Esophagus muscularis mucosa (tissue), 4 donors: ENCODE results near the gene WNT8A. TPM values are rescaled to one million over a fixed set of nuclear protein-coding genes. Genes with fewer than 3 reads are reported as not detected.

Experiments
- DNase-seq: peaks from one replicate; pipeline ENCODE4 v3.0.0-alpha.2; 2017; ENCODE audit errors: extremely low spot score
- H3K27ac ChIP-seq, 4 donors: fragments of 200-600 bp; sonication (generic); replicated peaks in 1 of 4; 1 replicate in 3 of 4; 2 replicates in 1 of 4; pipeline ENCODE4 v1.5.1; 2016 to 2019; ENCODE audit warnings: mild to moderate bottlenecking in 1 of 4
- H3K27me3 ChIP-seq, 4 donors: fragments of 200-600 bp; sonication (generic); one replicate each; pipeline versions ENCODE4 v1.5.1 to v1.6.0; 2016 to 2019
- H3K36me3 ChIP-seq, 4 donors: fragments of 200-600 bp; sonication (generic); one replicate each; pipeline ENCODE4 v1.5.1; 2016 to 2019
- H3K4me1 ChIP-seq, 4 donors: fragments of 200-600 bp; sonication (generic); one replicate each; pipeline ENCODE4 v1.5.1; 2016 to 2019
- H3K4me3 ChIP-seq, 4 donors: fragments of 200-600 bp; sonication (generic); 1 replicate in 2 of 4; 2 replicates in 2 of 4; pipeline ENCODE4 v1.5.1; 2016 to 2019; ENCODE audit warnings: mild to moderate bottlenecking in 4 of 4, moderate library complexity in 1 of 4
- H3K9me3 ChIP-seq, 4 donors: fragments of 200-600 bp; sonication (generic); 1 replicate in 3 of 4; 2 replicates in 1 of 4; pipeline ENCODE4 v1.5.1; 2016 to 2019
- CTCF ChIP-seq, 3 experiments: fragments of 200-600 bp in 2 of 3; fragments of 450-650 bp in 1 of 3; sonication (generic) in 2 of 3; IDR thresholded peaks; one replicate each; pipeline ENCODE4 v1.5.1; 2017 to 2019; ENCODE audit warnings: antibody characterized with exemption in 3 of 3, mild to moderate bottlenecking in 2 of 3, moderate library complexity in 1 of 3
- EP300 ChIP-seq: sonication (generic); formaldehyde crosslinking; IDR thresholded peaks from one replicate; pipeline ENCODE4 v1.6.1; 2017; ENCODE audit warnings: antibody characterized with exemption
- POLR2A ChIP-seq: fragments of 450-650 bp; IDR thresholded peaks from one replicate; pipeline ENCODE4 v1.6.1; 2017; ENCODE audit warnings: antibody characterized with exemption, moderate library complexity, mild to moderate bottlenecking, low read depth
- POLR2AphosphoS5 ChIP-seq, 2 donors: sonication (generic); formaldehyde crosslinking; IDR thresholded peaks; one replicate each; pipeline ENCODE4 v1.6.1; 2017; ENCODE audit warnings: antibody characterized with exemption in 2 of 2
- WGBS: methylation state at CpG from one replicate; pipeline ENCODE4 v1.1.5; 2018; 5-methylcytosine and 5-hydroxymethylcytosine counted together
- intact Hi-C: fragments of 100-400 bp; cut with DNase I; formaldehyde crosslinking; loops from one replicate; pipeline ENCODE4 v1.15.1; 2023
- total RNA-seq, 4 donors: library from RNA; depleted of rRNA; stranded (reverse); fragments of >200 nt; gene quantifications; one replicate each; pipeline versions ENCODE4 v1.1.0 to v1.2.1, GENCODE V29; 2016

WNT8A gene
- total RNA-seq, 4 donors from 2014 or later: not detected

GRCh38 chr5:138096997-138097828, 13.4 kb downstream of the WNT8A start:
- H3K4me3 ChIP-seq: no peak overlapping the region
- no peak for DNase-seq
- no peaks in the 10 kb centered on the region for H3K4me1 ChIP-seq
- 91% methylated on average over 11 of the region's 11 CpGs for WGBS
- no peaks in the 10 kb centered on the region for H3K36me3 ChIP-seq
- H3K27me3 ChIP-seq: peaks cover 0 to 20% (median 0%) of the 10 kb centered on the region in 4 donors
- no peak overlapping the region for H3K27ac ChIP-seq
- TF ChIP-seq POLR2AphosphoS5 (IDR thresholded peaks at IDR 0.05): no peak
- no peak for TF ChIP-seq EP300
- no peak for TF ChIP-seq POLR2A
- no peak for TF ChIP-seq CTCF (IDR thresholded peaks at IDR 0.05)
- intact Hi-C loops: no loop called here
- no peaks in the 10 kb centered on the region for H3K9me3 ChIP-seq

GRCh38 chr5:138102454-138103318, 18.9 kb downstream of the WNT8A start:
- no peak overlapping the region for H3K4me3 ChIP-seq
- intact Hi-C loops: no loop called here
- H3K27me3 ChIP-seq: peaks cover 0 to 15% (median 0%) of the 10 kb centered on the region in 4 donors
- 62% methylated on average over 7 of the region's 7 CpGs for WGBS
- H3K4me1 ChIP-seq: no peaks in the 10 kb centered on the region
- no peak for TF ChIP-seq EP300
- H3K9me3 ChIP-seq: no peaks in the 10 kb centered on the region
- no peak overlapping the region for H3K27ac ChIP-seq
- no peaks in the 10 kb centered on the region for H3K36me3 ChIP-seq
- no peak for DNase-seq

GRCh38 chr5:138103319-138103637, 19.4 kb downstream of the WNT8A start:
- intact Hi-C loops: no loop called here
- Histone ChIP-seq H3K9me3 (no peaks in the 10 kb centered on the region), H3K4me3 (no peak overlapping the region), H3K27me3 (peaks cover 0 to 10% (median 0%) of the 10 kb centered on the region in 4 donors), H3K4me1 (no peaks in the 10 kb centered on the region), H3K27ac (no peak overlapping the region), H3K36me3 (no peaks in the 10 kb centered on the region)
- TF ChIP-seq EP300 (no peak), CTCF (IDR thresholded peaks at IDR 0.05) (no peak), POLR2AphosphoS5 (IDR thresholded peaks at IDR 0.05) (no peak), POLR2A (no peak)
- DNase-seq: no peak
- 29% methylated on average over 3 of the region's 3 CpGs for WGBS

- no peaks in the 10 kb centered on the region for H3K9me3 ChIP-seq
- 93% methylated on average over 6 of the region's 6 CpGs for WGBS
- no peak overlapping the region for H3K27ac ChIP-seq
- H3K4me3 ChIP-seq: no peak overlapping the region
- TF ChIP-seq CTCF (IDR thresholded peaks at IDR 0.05) (no peak), EP300 (no peak), POLR2A (no peak), POLR2AphosphoS5 (IDR thresholded peaks at IDR 0.05) (no peak)
- intact Hi-C loops: no loop called here
- H3K27me3 ChIP-seq: no peaks in the 10 kb centered on the region
- no peak for DNase-seq
- H3K4me1 ChIP-seq: no peaks in the 10 kb centered on the region
- no peaks in the 10 kb centered on the region for H3K36me3 ChIP-seq
Measured at GRCh38 chr5:138105709-138106108, 21.9 kb downstream of the WNT8A start.

- TF ChIP-seq CTCF (IDR thresholded peaks at IDR 0.05): no peak
- no peak for TF ChIP-seq EP300
- TF ChIP-seq POLR2AphosphoS5 (IDR thresholded peaks at IDR 0.05): no peak
- no peak for TF ChIP-seq POLR2A
- Histone ChIP-seq H3K4me1 (peaks cover 0 to 11% (median 6%) of the 10 kb centered on the region in 4 donors), H3K9me3 (no peaks in the 10 kb centered on the region), H3K36me3 (no peaks in the 10 kb centered on the region), H3K4me3 (no peak overlapping the region), H3K27ac (no peak overlapping the region), H3K27me3 (no peaks in the 10 kb centered on the region)
- DNase-seq: no peak
- intact Hi-C loops: no loop called here
- 72% methylated on average over 1 of the region's 1 CpG for WGBS
Measured at GRCh38 chr5:138107213-138107612, 23.4 kb downstream of the WNT8A start.
